CD14-positive monocyte (primary cell): ENCODE data around the gene TTC7B. TPM values are rescaled to one million over a fixed set of nuclear protein-coding genes. Genes with fewer than 3 reads are reported as not detected.

Experiments
- DNase-seq, 3 donors: peaks; one replicate each; pipeline ENCODE4 v3.0.0-alpha.2; 2011 to 2022
- H2AFZ ChIP-seq: 2 replicates; pipeline ENCODE4 v1.6.0; 2012; ENCODE audit warnings: mild to moderate bottlenecking, low read depth, low read length, inconsistent platforms; ENCODE audit not compliant: insufficient read depth, poor library complexity, severe bottlenecking
- H3K27ac ChIP-seq, 2 donors: 1 replicate in 1 of 2; 2 replicates in 1 of 2; pipeline ENCODE4 v1.5.1; 2012 to 2013; ENCODE audit warnings: low read length in 2 of 2, control low read depth in 1 of 2, inconsistent platforms in 1 of 2, low read depth in 1 of 2, mild to moderate bottlenecking in 1 of 2
- H3K27me3 ChIP-seq, 2 donors: one replicate each; pipeline versions ENCODE4 v1.6.0 to v1.6.1; 2011 to 2013; ENCODE audit warnings: low read length in 2 of 2; ENCODE audit not compliant: control insufficient read depth in 2 of 2, insufficient read depth in 2 of 2
- H3K36me3 ChIP-seq, 2 donors: replicated peaks in 1 of 2; 1 replicate in 1 of 2; 2 replicates in 1 of 2; pipeline versions ENCODE4 v1.5.1 to v1.6.1; 2012 to 2013; ENCODE audit warnings: low read length in 2 of 2, control low read depth in 1 of 2, inconsistent platforms in 1 of 2, mild to moderate bottlenecking in 1 of 2; ENCODE audit not compliant: insufficient read depth in 2 of 2, control insufficient read depth in 1 of 2
- H3K4me1 ChIP-seq, 2 donors: 1 replicate in 1 of 2; 2 replicates in 1 of 2; pipeline versions ENCODE4 v1.5.1 to v1.6.1; 2012 to 2013; ENCODE audit warnings: low read length in 2 of 2, control low read depth in 1 of 2, inconsistent platforms in 1 of 2, mild to moderate bottlenecking in 1 of 2, moderate library complexity in 1 of 2; ENCODE audit not compliant: insufficient read depth in 2 of 2, control insufficient read depth in 1 of 2
- H3K4me2 ChIP-seq: replicated peaks from 2 replicates; pipeline ENCODE3; 2012; ENCODE audit warnings: low read length, moderate library complexity, mild to moderate bottlenecking; ENCODE audit not compliant: poor library complexity, severe bottlenecking; ENCODE audit errors: extremely low read depth
- H3K4me3 ChIP-seq, 3 experiments: fragments of 200-600 bp in 1 of 3; sonication (generic) in 1 of 3; replicated peaks in 1 of 3; 1 replicate in 2 of 3; 2 replicates in 1 of 3; pipeline ENCODE4 v1.5.1; 2011 to 2013; ENCODE audit warnings: low read length in 3 of 3, mild to moderate bottlenecking in 3 of 3, control low read depth in 2 of 3, low read depth in 2 of 3, inconsistent platforms in 1 of 3, moderate library complexity in 1 of 3
- H3K79me2 ChIP-seq: 2 replicates; pipeline ENCODE4 v1.6.0; 2012; ENCODE audit warnings: mild to moderate bottlenecking, control low read depth, inconsistent platforms, low read length, moderate library complexity; ENCODE audit not compliant: insufficient read depth
- H3K9ac ChIP-seq: 2 replicates; pipeline ENCODE4 v1.6.0; 2017; ENCODE audit warnings: low read length, mild to moderate bottlenecking; ENCODE audit not compliant: insufficient read depth, poor library complexity, severe bottlenecking
- H3K9me3 ChIP-seq, 2 donors: replicated peaks in 1 of 2; 1 replicate in 1 of 2; 2 replicates in 1 of 2; pipeline versions ENCODE4 v1.5.1 to v1.6.1; 2012 to 2013; ENCODE audit warnings: low read length in 2 of 2, control low read depth in 1 of 2; ENCODE audit not compliant: control insufficient read depth in 1 of 2, insufficient read depth in 1 of 2
- H4K20me1 ChIP-seq: 2 replicates; pipeline ENCODE4 v1.6.0; 2012; ENCODE audit warnings: mild to moderate bottlenecking, low read length, control low read depth, moderate library complexity; ENCODE audit not compliant: insufficient read depth
- H3K27ac Mint-ChIP-seq, 7 donors: one replicate each; pipeline ENCODE4 v1.8.0; 2020; ENCODE audit warnings: mild to moderate bottlenecking in 7 of 7, mixed read lengths in 7 of 7, moderate library complexity in 6 of 7, inconsistent platforms in 2 of 7
- H3K27me3 Mint-ChIP-seq, 3 donors: one replicate each; pipeline ENCODE4 v1.8.0; 2021 to 2022; ENCODE audit warnings: low read depth in 3 of 3, mild to moderate bottlenecking in 3 of 3, mixed read lengths in 3 of 3, moderate library complexity in 3 of 3, inconsistent platforms in 1 of 3
- H3K36me3 Mint-ChIP-seq, 2 donors: one replicate each; pipeline ENCODE4 v1.8.0; 2020; ENCODE audit warnings: mixed read lengths in 2 of 2, inconsistent platforms in 1 of 2, mild to moderate bottlenecking in 1 of 2
- H3K4me1 Mint-ChIP-seq: one replicate; pipeline ENCODE4 v1.8.0; 2020; ENCODE audit warnings: mild to moderate bottlenecking, mixed read lengths
- H3K4me3 Mint-ChIP-seq, 2 donors: one replicate each; pipeline ENCODE4 v1.8.0; 2020; ENCODE audit warnings: mild to moderate bottlenecking in 2 of 2, mixed read lengths in 2 of 2, moderate library complexity in 1 of 2
- H3K9me3 Mint-ChIP-seq, 7 donors: one replicate each; pipeline ENCODE4 v1.8.0; 2020 to 2022; ENCODE audit warnings: mixed read lengths in 7 of 7, mild to moderate bottlenecking in 6 of 7, moderate library complexity in 6 of 7, inconsistent platforms in 2 of 7
- WGBS: methylation state at CpG from one replicate; pipeline ENCODE4 v1.1.5; 2013; ENCODE audit warnings: missing lambda C conversion rate; ENCODE audit not compliant: insufficient coverage; 5-methylcytosine and 5-hydroxymethylcytosine counted together
- intact Hi-C, 2 donors: fragments of 100-400 bp; cut with micrococcal nuclease; formaldehyde crosslinking; loops; one replicate each; pipeline versions ENCODE4 v1.15.0 to v1.15.1; 2023
- polyA plus RNA-seq, 3 donors: library from polyadenylated mRNA; depleted of rRNA in 1 of 3; unstranded in 2 of 3; stranded (reverse) in 1 of 3; fragments of 300-500 nt in 2 of 3; fragments of >200 nt in 1 of 3; fragmentation: Illumina TruSeq in 2 of 3; gene quantifications; 1 replicate in 2 of 3; 2 replicates in 1 of 3; pipeline ENCODE4 v1.2.3, GENCODE V29; 2012 to 2021
- TF ChIP-seq, protein P1 (sequence below): fragments of 200-600 bp; IDR thresholded peaks from one replicate; pipeline ENCODE4 v1.8.0; 2022; ENCODE audit warnings: antibody characterized with exemption, mild to moderate bottlenecking

TTC7B gene
- polyA plus RNA-seq, 3 donors = 0.87 to 2.6 (median 1.2) TPM

DNA sequence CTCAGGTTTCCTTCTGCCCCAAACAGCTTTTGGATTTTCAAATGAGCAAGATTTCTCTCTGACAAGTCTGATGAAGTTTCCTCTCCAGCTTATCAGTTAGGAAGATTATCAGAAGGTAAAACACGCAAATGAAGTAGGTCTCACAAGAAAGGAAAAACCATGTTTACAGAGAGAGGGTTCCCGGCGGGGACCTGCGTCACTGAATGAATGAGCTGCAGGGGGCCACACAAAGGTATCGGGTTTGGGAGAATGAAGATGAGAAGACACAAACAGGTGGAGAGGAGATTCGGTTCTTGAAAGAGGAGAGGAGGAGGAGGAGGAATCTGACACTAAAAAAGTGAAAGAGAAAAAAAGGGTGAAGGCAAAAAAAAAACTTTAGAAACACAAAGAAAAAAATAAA lies 210.8 kb downstream of the TTC7B start:
- no peak overlapping the region for H3K27ac Mint-ChIP-seq
- no peaks in the 10 kb centered on the region for H3K79me2 ChIP-seq
- intact Hi-C loops = loop anchor here (5.0 to 10.0 kb wide), 3 partner anchors 49 to 77 kb away; no protein-coding TSS in a partner anchor
- no peak overlapping the region for H3K4me3 ChIP-seq
- peaks cover 31 to 42% of the 10 kb centered on the region in 2 donors for H3K4me1 ChIP-seq
- no peaks in the 10 kb centered on the region for H3K36me3 Mint-ChIP-seq
- H3K9me3 Mint-ChIP-seq = no peaks in the 10 kb centered on the region
- no peaks in the 10 kb centered on the region for H4K20me1 ChIP-seq
- no peaks in the 10 kb centered on the region for H3K27me3 ChIP-seq
- H3K4me3 Mint-ChIP-seq = peak overlapping the region in 1 of 2 donors; percentile 49
- H3K4me1 Mint-ChIP-seq = peaks cover 48% of the 10 kb centered on the region
- H3K36me3 ChIP-seq = no peaks in the 10 kb centered on the region
- TF ChIP-seq, protein P1, sequence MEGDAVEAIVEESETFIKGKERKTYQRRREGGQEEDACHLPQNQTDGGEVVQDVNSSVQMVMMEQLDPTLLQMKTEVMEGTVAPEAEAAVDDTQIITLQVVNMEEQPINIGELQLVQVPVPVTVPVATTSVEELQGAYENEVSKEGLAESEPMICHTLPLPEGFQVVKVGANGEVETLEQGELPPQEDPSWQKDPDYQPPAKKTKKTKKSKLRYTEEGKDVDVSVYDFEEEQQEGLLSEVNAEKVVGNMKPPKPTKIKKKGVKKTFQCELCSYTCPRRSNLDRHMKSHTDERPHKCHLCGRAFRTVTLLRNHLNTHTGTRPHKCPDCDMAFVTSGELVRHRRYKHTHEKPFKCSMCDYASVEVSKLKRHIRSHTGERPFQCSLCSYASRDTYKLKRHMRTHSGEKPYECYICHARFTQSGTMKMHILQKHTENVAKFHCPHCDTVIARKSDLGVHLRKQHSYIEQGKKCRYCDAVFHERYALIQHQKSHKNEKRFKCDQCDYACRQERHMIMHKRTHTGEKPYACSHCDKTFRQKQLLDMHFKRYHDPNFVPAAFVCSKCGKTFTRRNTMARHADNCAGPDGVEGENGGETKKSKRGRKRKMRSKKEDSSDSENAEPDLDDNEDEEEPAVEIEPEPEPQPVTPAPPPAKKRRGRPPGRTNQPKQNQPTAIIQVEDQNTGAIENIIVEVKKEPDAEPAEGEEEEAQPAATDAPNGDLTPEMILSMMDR = no peak
- peak overlapping the region; percentile 12 for H3K4me2 ChIP-seq
- no peaks in the 10 kb centered on the region for H3K9me3 ChIP-seq
- H3K27me3 Mint-ChIP-seq = peaks cover 0 to 2% (median 0%) of the 10 kb centered on the region in 3 donors
- no peak for DNase-seq
- WGBS = 59% methylated on average over 5 of the region's 6 CpGs
- H3K9ac ChIP-seq = no peak overlapping the region
- H2AFZ ChIP-seq = peak overlapping the region; percentile 36
- no peak overlapping the region for H3K27ac ChIP-seq

DNA sequence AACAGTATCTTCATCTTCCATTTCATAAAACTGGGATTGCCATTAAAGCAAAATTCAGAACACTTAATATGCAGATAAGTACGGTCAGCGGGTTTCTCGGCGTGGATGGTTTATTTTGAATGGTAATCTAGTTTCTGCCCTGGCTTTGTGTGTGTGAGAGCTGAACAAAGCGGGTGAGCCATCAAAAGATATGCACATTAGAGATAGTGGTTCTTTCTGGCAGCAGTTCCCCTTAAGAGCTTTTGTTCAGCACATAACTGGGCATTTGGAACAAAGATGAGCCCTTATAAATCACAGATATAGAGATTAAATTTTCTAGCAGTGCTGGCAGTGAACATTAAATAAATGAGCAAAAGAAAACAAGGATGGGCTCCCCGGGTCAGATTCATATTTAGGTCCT lies 211.9 kb downstream of the TTC7B start:
- TF ChIP-seq, protein P1 = no peak
- DNase-seq = no peak
- H3K79me2 ChIP-seq = no peaks in the 10 kb centered on the region
- no peaks in the 10 kb centered on the region for H3K36me3 ChIP-seq
- H3K27ac Mint-ChIP-seq = no peak overlapping the region
- H3K27me3 ChIP-seq = no peaks in the 10 kb centered on the region
- H4K20me1 ChIP-seq = no peaks in the 10 kb centered on the region
- no peak overlapping the region for H3K27ac ChIP-seq
- peaks cover 0 to 2% (median 0%) of the 10 kb centered on the region in 3 donors for H3K27me3 Mint-ChIP-seq
- no peaks in the 10 kb centered on the region for H3K9me3 Mint-ChIP-seq
- no peaks in the 10 kb centered on the region for H3K9me3 ChIP-seq
- H3K4me3 Mint-ChIP-seq = no peak overlapping the region
- peaks cover 50% of the 10 kb centered on the region for H3K4me1 Mint-ChIP-seq
- no peaks in the 10 kb centered on the region for H3K36me3 Mint-ChIP-seq
- H3K9ac ChIP-seq = no peak overlapping the region
- no peak overlapping the region for H3K4me3 ChIP-seq
- H3K4me1 ChIP-seq = peaks cover 24 to 42% of the 10 kb centered on the region in 2 donors
- intact Hi-C loops = loop anchor here in 1 of 2 donors (10.0 kb wide), 1 partner anchor 50 kb away; no protein-coding TSS in a partner anchor
- H3K4me2 ChIP-seq = no peak overlapping the region
- WGBS = no CpG with 5 or more reads among the region's 6 CpGs
- H2AFZ ChIP-seq = no peak overlapping the region
